Endothelial cell of umbilical vein (primary cell): ENCODE results near the gene ZNF778.

Experiments
- MYC ChIP-seq: IDR thresholded peaks from one replicate; pipeline ENCODE4 v1.6.1; 2011; ENCODE audit warnings: mild to moderate bottlenecking, low read depth, low read length
- POLR2AphosphoS5 ChIP-seq: IDR thresholded peaks from 2 replicates; pipeline ENCODE4 v1.6.1; 2012; ENCODE audit warnings: low read depth, mild to moderate bottlenecking, control low read depth, low read length, moderate library complexity; ENCODE audit not compliant: insufficient read depth

DNA sequence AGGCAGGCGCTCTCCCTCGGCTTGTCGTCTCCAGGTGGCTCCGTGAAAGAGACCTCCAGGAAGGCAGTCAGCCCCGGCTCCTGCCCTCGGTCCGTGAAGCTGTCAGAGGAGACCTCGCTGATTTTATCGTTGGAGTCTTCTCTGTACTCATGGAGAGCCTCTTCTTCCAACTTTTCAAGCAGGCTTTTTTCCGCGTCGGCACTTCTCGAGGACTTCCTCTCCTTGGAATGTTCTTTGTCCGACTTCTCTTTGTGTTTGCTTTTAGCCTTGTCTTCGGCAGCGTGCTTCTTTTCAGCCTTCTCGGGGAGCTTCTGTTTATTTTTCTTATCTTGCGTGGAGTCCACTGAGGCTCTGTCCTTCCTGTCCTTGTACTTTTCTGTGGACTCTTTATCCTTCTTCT lies 65.0 kb downstream of the ZNF778 start:
- TF ChIP-seq MYC: no peak
- no peak for TF ChIP-seq POLR2AphosphoS5
